Panc1 (cell line): Measurements from ENCODE around the gene ATP6V0B. TPM values are rescaled to one million over a fixed set of nuclear protein-coding genes. Genes with fewer than 3 reads are reported as not detected.
A peak's percentile ranks its signal among the peaks of the same experiment; 100 is the strongest.

Source experiments
- ATAC-seq: fragments of 200-7000 bp; cut with Tn5 transposase; 2 replicates; pipeline ENCODE4 v1.9.1; 2020; ENCODE audit warnings: mild to moderate bottlenecking, moderate library complexity
- BruUV-seq: library from RNA; stranded (reverse); fragments of 400-500 nt; replicated peaks from 2 replicates; lab custom pipeline; 2021; lab: Mats Ljungman, UMichigan
- CTCF ChIA-PET: fragments of 300-600 bp; sonication (Branson Sonifier 250); formaldehyde crosslinking; loops from one replicate; lab custom pipeline; 2022; ENCODE audit warnings: antibody characterized with exemption; lab: Charles Lee
- POLR2A ChIA-PET: fragments of 300-600 bp; sonication (Branson Sonifier 250); formaldehyde crosslinking; loops from one replicate; lab custom pipeline; 2022; ENCODE audit warnings: antibody characterized with exemption; lab: Charles Lee
- DNase-seq: peaks from one replicate; pipeline ENCODE4 v3.0.0-alpha.2; 2010; ENCODE audit warnings: low read depth, low spot score
- H3K27ac ChIP-seq: 2 replicates; pipeline ENCODE4 v1.5.1; 2011; ENCODE audit warnings: mild to moderate bottlenecking, low read length, inconsistent platforms
- H3K27me3 ChIP-seq: fragments of 200-500 bp; sonication (Bioruptor generic); 2 replicates; pipeline ENCODE4 v1.6.0; 2014; ENCODE audit warnings: low read length, inconsistent platforms; ENCODE audit not compliant: control insufficient read depth, insufficient read depth
- H3K36me3 ChIP-seq: fragments of 200-500 bp; sonication (Bioruptor generic); 2 replicates; pipeline ENCODE4 v1.5.1; 2014; ENCODE audit warnings: inconsistent platforms, mild to moderate bottlenecking, low read length, moderate library complexity; ENCODE audit not compliant: control insufficient read depth, insufficient read depth
- H3K4me1 ChIP-seq: 2 replicates; pipeline ENCODE4 v1.5.1; 2011; ENCODE audit warnings: inconsistent platforms, mild to moderate bottlenecking, low read length, moderate library complexity; ENCODE audit not compliant: control insufficient read depth, insufficient read depth
- H3K4me3 ChIP-seq, 2 experiments: 2 replicates each; pipeline ENCODE4 v1.5.1; 2011 to 2012; ENCODE audit warnings: low read depth in 2 of 2, low read length in 2 of 2, mild to moderate bottlenecking in 2 of 2, inconsistent platforms in 1 of 2, moderate library complexity in 1 of 2
- H3K9me3 ChIP-seq: fragments of 200-500 bp; sonication (Bioruptor generic); 2 replicates; pipeline ENCODE4 v1.5.1; 2014; ENCODE audit warnings: low read depth, mild to moderate bottlenecking, inconsistent platforms, low read length, moderate library complexity; ENCODE audit not compliant: control insufficient read depth, insufficient read depth
- CTCF ChIP-seq: fragments of 450-650 bp; IDR thresholded peaks from 2 replicates; pipeline ENCODE4 v1.5.1; 2017; ENCODE audit warnings: mild to moderate bottlenecking
- POLR2AphosphoS5 ChIP-seq: IDR thresholded peaks from 2 replicates; pipeline ENCODE4 v1.6.1; 2012; ENCODE audit warnings: mild to moderate bottlenecking, low read depth, low read length, moderate library complexity
- REST ChIP-seq, 2 experiments: IDR thresholded peaks; 2 replicates each; pipeline ENCODE4 v1.6.1; 2011 to 2012; ENCODE audit warnings: low read depth in 2 of 2, control low read depth in 1 of 2, low read length in 1 of 2, mild to moderate bottlenecking in 1 of 2, moderate library complexity in 1 of 2; ENCODE audit not compliant: insufficient read depth in 1 of 2
- SIN3A ChIP-seq: IDR thresholded peaks from 2 replicates; pipeline ENCODE4 v1.6.1; 2012; ENCODE audit warnings: low read depth, mild to moderate bottlenecking, low read length, moderate library complexity, borderline replicate concordance; ENCODE audit not compliant: insufficient read depth
- TCF7L2 ChIP-seq: IDR thresholded peaks from 2 replicates; pipeline ENCODE4 v1.6.1; 2011; ENCODE audit warnings: mild to moderate bottlenecking, low read depth, low read length, inconsistent platforms
- in situ Hi-C: cut with HindIII; loops from 2 replicates; pipeline ENCODE4 v1.10.0; 2016; ENCODE audit warnings: low sequenced_read_pairs, low pct_unique_long_range_greater_than_20kb
- intact Hi-C: fragments of 100-400 bp; cut with micrococcal nuclease; formaldehyde crosslinking; loops from one replicate; pipeline ENCODE4 v1.10.0; 2022; ENCODE audit not compliant: unreplicated experiment
- total RNA-seq: library from RNA; stranded (reverse); gene quantifications from one replicate; pipeline ENCODE4 v1.2.1, GENCODE V29; 2021; ENCODE audit not compliant: unreplicated experiment

Gene ATP6V0B
- total RNA-seq, 1 experiment from 2014 or later = 134 TPM

GRCh38 chr1:43976045-43976444, 1.3 kb downstream of the ATP6V0B start:
- intact Hi-C loops (no loop called here), in situ Hi-C loops (no loop called here)
- ATAC-seq = no peak
- ChIA-PET POLR2A (interaction anchor here (0.6 kb wide), 1 partner anchor 17 kb away, joined by 5 read pairs; no protein-coding TSS in a partner anchor), CTCF (interaction anchor here (0.5 kb wide), 1 partner anchor 1614 kb away, joined by 10 read pairs; no protein-coding TSS in a partner anchor)
- TF ChIP-seq TCF7L2 (no peak), POLR2AphosphoS5 (no peak), SIN3A (no peak), REST (IDR thresholded peaks at IDR 0.05; ENCODE audit: insufficient read depth in 1 of 2, low read depth in 2 of 2, low read length in 1 of 2) (no peak), CTCF (no peak)
- no peaks in the 10 kb centered on the region for H3K27me3 ChIP-seq
- peak overlapping the region; percentile 80 to 85 for H3K4me3 ChIP-seq
- peaks cover 9% of the 10 kb centered on the region; the same call in 1 of the 2 replicates for H3K36me3 ChIP-seq
- H3K27ac ChIP-seq = peak overlapping the region; percentile 89
- no TSS peak for BruUV-seq
- no peaks in the 10 kb centered on the region for H3K9me3 ChIP-seq
- peaks cover 48% of the 10 kb centered on the region for H3K4me1 ChIP-seq
- DNase-seq = no peak

GRCh38 chr1:43976890-43977289, 2.1 kb downstream of the ATP6V0B start:
- Histone ChIP-seq H3K4me3 (no peak overlapping the region), H3K36me3 (peaks cover 6% of the 10 kb centered on the region; the same call in 1 of the 2 replicates), H3K27ac (no peak overlapping the region), H3K9me3 (no peaks in the 10 kb centered on the region), H3K27me3 (no peaks in the 10 kb centered on the region), H3K4me1 (peaks cover 44% of the 10 kb centered on the region)
- CTCF ChIA-PET = no interaction called here
- POLR2A ChIA-PET = no interaction called here
- in situ Hi-C loops (no loop called here), intact Hi-C loops (no loop called here)
- no peak for TF ChIP-seq CTCF
- no peak for TF ChIP-seq POLR2AphosphoS5
- TF ChIP-seq SIN3A = no peak
- TF ChIP-seq TCF7L2 = no peak
- TF ChIP-seq REST (IDR thresholded peaks at IDR 0.05; ENCODE audit: insufficient read depth in 1 of 2, low read depth in 2 of 2, low read length in 1 of 2) = no peak
- no peak for DNase-seq
- ATAC-seq = no peak
- no TSS peak for BruUV-seq
